ENCODE measurements around the gene PDGFRB. TPM values are rescaled to one million over a fixed set of nuclear protein-coding genes. Genes with fewer than 3 reads are reported as not detected.

The PDGFRB gene
- total RNA-seq, 1 experiment from 2014 or later = not detected

DNA sequence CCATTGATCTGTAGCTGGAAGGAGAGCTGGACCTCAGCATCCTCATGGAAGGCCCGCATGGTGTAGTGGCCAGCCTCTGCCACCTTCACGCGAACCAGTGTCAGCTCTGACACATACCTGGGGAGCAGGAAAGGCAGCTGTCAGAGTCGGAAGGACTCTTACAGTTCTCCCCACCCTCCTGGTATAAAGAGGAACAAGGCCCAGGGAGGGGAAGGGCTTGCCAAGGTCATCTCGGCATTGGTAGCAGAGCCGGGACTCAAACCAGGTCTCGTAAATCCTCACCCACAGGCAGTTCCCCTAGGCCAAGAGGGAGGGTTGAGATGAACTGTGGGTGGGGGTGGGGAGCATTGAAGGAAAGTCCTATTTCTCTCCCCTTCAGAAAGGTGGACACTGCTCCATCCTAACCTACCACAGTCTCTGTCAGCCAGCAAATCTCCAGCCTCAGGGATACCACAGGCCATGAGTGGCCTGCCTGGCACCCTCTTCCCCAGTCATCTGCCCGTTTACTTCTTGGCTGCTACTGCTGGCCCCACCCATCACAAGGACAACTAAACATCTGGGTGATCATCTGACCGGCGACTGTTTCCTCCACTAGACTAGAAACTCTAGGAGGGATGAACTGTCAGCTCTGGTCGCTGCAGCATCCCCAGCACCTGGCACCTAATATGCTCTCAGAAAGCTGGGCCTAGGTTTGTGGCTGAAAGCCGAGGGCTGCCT lies 23.5 kb downstream of the PDGFRB start:
- no peak overlapping the region for H3K4me2 ChIP-seq (ENCODE audit: low read depth, low read length, poor library complexity, severe bottlenecking)
- no peaks in the 10 kb centered on the region for H3K9me3 ChIP-seq (ENCODE audit: low read length)
- H4K20me1 ChIP-seq (ENCODE audit: insufficient read depth, low read depth, low read length) = no peaks in the 10 kb centered on the region
- no peak for DNase-seq
- H3K27me3 ChIP-seq (ENCODE audit: low read length) = no peaks in the 10 kb centered on the region
- H3K4me3 ChIP-seq (ENCODE audit: low read length) = no peak overlapping the region
- no peaks in the 10 kb centered on the region for H3K9me2 ChIP-seq (replicated peaks; ENCODE audit: insufficient read depth, low read length)
- no peak overlapping the region for H3K9ac ChIP-seq (ENCODE audit: low read length)
- H3K36me3 ChIP-seq (ENCODE audit: insufficient read depth, low read length) = no peaks in the 10 kb centered on the region
- no peaks in the 10 kb centered on the region for H3K79me2 ChIP-seq (ENCODE audit: low read length)
- no peak overlapping the region for H3K27ac ChIP-seq (ENCODE audit: low read length)
- no peak overlapping the region for H2AFZ ChIP-seq (ENCODE audit: low read length)
- H3K4me1 ChIP-seq (ENCODE audit: low read length) = no peaks in the 10 kb centered on the region

DNA sequence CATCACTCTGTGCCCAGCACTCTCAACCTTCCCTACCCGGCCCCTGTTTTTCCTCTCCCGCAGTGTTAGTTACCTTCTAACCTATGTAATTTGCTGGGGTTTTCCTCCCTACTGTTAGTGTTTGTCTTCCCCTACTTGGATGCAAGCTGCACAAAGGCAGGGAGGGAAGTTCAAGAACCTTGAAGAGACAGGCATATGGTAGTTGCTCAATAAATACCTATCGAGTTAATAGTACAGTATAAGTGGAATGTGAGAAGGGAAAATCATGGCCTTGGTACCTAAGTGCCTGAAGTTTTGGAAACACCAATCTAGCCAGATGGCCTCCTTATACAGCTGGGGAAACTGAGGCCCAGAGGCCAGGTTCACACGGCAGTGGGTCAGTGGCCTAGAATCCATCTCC lies 24.2 kb downstream of the PDGFRB start:
- H3K36me3 ChIP-seq (ENCODE audit: insufficient read depth, low read length) = no peaks in the 10 kb centered on the region
- no peak overlapping the region for H3K4me3 ChIP-seq (ENCODE audit: low read length)
- no peaks in the 10 kb centered on the region for H3K79me2 ChIP-seq (ENCODE audit: low read length)
- no peak overlapping the region for H2AFZ ChIP-seq (ENCODE audit: low read length)
- H3K27ac ChIP-seq (ENCODE audit: low read length) = no peak overlapping the region
- H3K9me2 ChIP-seq (replicated peaks; ENCODE audit: insufficient read depth, low read length) = no peaks in the 10 kb centered on the region
- no peak overlapping the region for H3K4me2 ChIP-seq (ENCODE audit: low read depth, low read length, poor library complexity, severe bottlenecking)
- no peaks in the 10 kb centered on the region for H4K20me1 ChIP-seq (ENCODE audit: insufficient read depth, low read depth, low read length)
- H3K27me3 ChIP-seq (ENCODE audit: low read length) = no peaks in the 10 kb centered on the region
- DNase-seq = no peak
- no peaks in the 10 kb centered on the region for H3K4me1 ChIP-seq (ENCODE audit: low read length)
- H3K9me3 ChIP-seq (ENCODE audit: low read length) = no peaks in the 10 kb centered on the region
- H3K9ac ChIP-seq (ENCODE audit: low read length) = no peak overlapping the region

DNA sequence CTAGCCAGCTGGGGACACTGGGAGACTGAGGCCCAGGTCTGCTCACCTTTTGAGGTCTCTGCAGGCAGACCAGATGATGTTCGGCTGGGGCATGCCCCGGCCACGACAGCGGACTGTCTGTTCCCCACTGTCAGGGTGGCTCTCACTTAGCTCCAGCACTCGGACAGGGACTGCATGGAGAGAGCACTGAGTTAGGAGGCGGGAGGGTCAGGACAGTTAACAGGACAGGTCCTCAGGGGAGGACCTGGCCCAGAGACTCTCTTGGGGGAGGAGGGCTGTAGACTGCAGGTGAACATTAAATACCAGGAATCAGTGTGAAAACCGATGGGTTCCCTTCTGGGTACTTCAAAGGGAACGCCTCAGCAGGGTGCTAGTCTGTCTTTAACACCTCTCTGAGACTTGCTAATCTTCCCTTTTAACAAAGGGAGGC lies 25.1 kb downstream of the PDGFRB start:
- no peaks in the 10 kb centered on the region for H3K27me3 ChIP-seq (ENCODE audit: low read length)
- no peaks in the 10 kb centered on the region for H3K79me2 ChIP-seq (ENCODE audit: low read length)
- no peak overlapping the region for H3K4me2 ChIP-seq (ENCODE audit: low read depth, low read length, poor library complexity, severe bottlenecking)
- H3K4me1 ChIP-seq (ENCODE audit: low read length) = no peaks in the 10 kb centered on the region
- H3K27ac ChIP-seq (ENCODE audit: low read length) = no peak overlapping the region
- H2AFZ ChIP-seq (ENCODE audit: low read length) = no peak overlapping the region
- no peak overlapping the region for H3K4me3 ChIP-seq (ENCODE audit: low read length)
- H3K9ac ChIP-seq (ENCODE audit: low read length) = no peak overlapping the region
- H3K9me2 ChIP-seq (replicated peaks; ENCODE audit: insufficient read depth, low read length) = no peaks in the 10 kb centered on the region
- H3K9me3 ChIP-seq (ENCODE audit: low read length) = no peaks in the 10 kb centered on the region
- no peaks in the 10 kb centered on the region for H4K20me1 ChIP-seq (ENCODE audit: insufficient read depth, low read depth, low read length)
- DNase-seq = no peak
- H3K36me3 ChIP-seq (ENCODE audit: insufficient read depth, low read length) = no peaks in the 10 kb centered on the region

- H2AFZ ChIP-seq (ENCODE audit: low read length) = no peak overlapping the region
- H3K4me3 ChIP-seq (ENCODE audit: low read length) = no peak overlapping the region
- no peaks in the 10 kb centered on the region for H3K79me2 ChIP-seq (ENCODE audit: low read length)
- H3K9me2 ChIP-seq (replicated peaks; ENCODE audit: insufficient read depth, low read length) = no peaks in the 10 kb centered on the region
- no peaks in the 10 kb centered on the region for H3K36me3 ChIP-seq (ENCODE audit: insufficient read depth, low read length)
- H4K20me1 ChIP-seq (ENCODE audit: insufficient read depth, low read depth, low read length) = no peaks in the 10 kb centered on the region
- no peak overlapping the region for H3K9ac ChIP-seq (ENCODE audit: low read length)
- no peaks in the 10 kb centered on the region for H3K4me1 ChIP-seq (ENCODE audit: low read length)
- H3K27me3 ChIP-seq (ENCODE audit: low read length) = no peaks in the 10 kb centered on the region
- peak; percentile 81 for DNase-seq
- H3K4me2 ChIP-seq (ENCODE audit: low read depth, low read length, poor library complexity, severe bottlenecking) = no peak overlapping the region
- H3K9me3 ChIP-seq (ENCODE audit: low read length) = no peaks in the 10 kb centered on the region
- H3K27ac ChIP-seq (ENCODE audit: low read length) = no peak overlapping the region
Measured at GRCh38 chr5:150129813-150130492, 25.7 kb downstream of the PDGFRB start.

DNA sequence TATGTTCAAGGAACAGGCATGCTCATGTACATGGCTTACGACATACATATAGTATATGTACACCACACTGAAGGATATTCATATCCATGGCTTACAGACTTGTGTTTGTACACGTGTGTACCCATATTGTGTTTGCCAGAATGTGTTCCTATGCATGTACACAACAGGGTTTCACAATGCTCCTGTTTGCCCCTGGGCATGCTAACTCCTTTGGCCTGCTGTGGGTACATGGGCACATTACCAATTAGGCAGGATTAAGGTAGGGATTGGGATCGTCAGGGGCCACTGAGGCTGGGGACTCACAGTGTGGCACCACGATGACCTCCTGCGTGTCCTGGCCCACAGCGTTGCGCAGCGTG lies 26.2 kb downstream of the PDGFRB start:
- Histone ChIP-seq H3K9ac (ENCODE audit: low read length) (no peak overlapping the region), H3K9me3 (ENCODE audit: low read length) (no peaks in the 10 kb centered on the region), H3K4me1 (ENCODE audit: low read length) (no peaks in the 10 kb centered on the region), H3K27ac (ENCODE audit: low read length) (no peak overlapping the region), H3K27me3 (ENCODE audit: low read length) (no peaks in the 10 kb centered on the region), H2AFZ (ENCODE audit: low read length) (no peak overlapping the region), H3K4me2 (ENCODE audit: low read depth, low read length, poor library complexity, severe bottlenecking) (no peak overlapping the region), H4K20me1 (ENCODE audit: insufficient read depth, low read depth, low read length) (no peaks in the 10 kb centered on the region), H3K9me2 (replicated peaks; ENCODE audit: insufficient read depth, low read length) (no peaks in the 10 kb centered on the region), H3K4me3 (ENCODE audit: low read length) (no peak overlapping the region), H3K79me2 (ENCODE audit: low read length) (no peaks in the 10 kb centered on the region), H3K36me3 (ENCODE audit: insufficient read depth, low read length) (no peaks in the 10 kb centered on the region)
- no peak for DNase-seq

GRCh38 chr5:150126921-150127265 lies 28.8 kb downstream of the PDGFRB start:
- DNase-seq = no peak
- Histone ChIP-seq H3K27ac (ENCODE audit: low read length) (no peak overlapping the region), H3K36me3 (ENCODE audit: insufficient read depth, low read length) (no peaks in the 10 kb centered on the region), H3K4me3 (ENCODE audit: low read length) (no peak overlapping the region), H3K4me1 (ENCODE audit: low read length) (no peaks in the 10 kb centered on the region), H3K9ac (ENCODE audit: low read length) (no peak overlapping the region), H3K79me2 (ENCODE audit: low read length) (no peaks in the 10 kb centered on the region), H3K27me3 (ENCODE audit: low read length) (no peaks in the 10 kb centered on the region), H4K20me1 (ENCODE audit: insufficient read depth, low read depth, low read length) (0 out of 2 replicates have a peak, but pooled peaks cover 3% of the 10 kb centered on the region), H2AFZ (ENCODE audit: low read length) (no peak overlapping the region), H3K9me2 (replicated peaks; ENCODE audit: insufficient read depth, low read length) (no peaks in the 10 kb centered on the region), H3K9me3 (ENCODE audit: low read length) (no peaks in the 10 kb centered on the region), H3K4me2 (ENCODE audit: low read depth, low read length, poor library complexity, severe bottlenecking) (no peak overlapping the region)

- Histone ChIP-seq H3K4me1 (ENCODE audit: low read length) (no peaks in the 10 kb centered on the region), H3K4me2 (ENCODE audit: low read depth, low read length, poor library complexity, severe bottlenecking) (no peak overlapping the region), H3K27me3 (ENCODE audit: low read length) (no peaks in the 10 kb centered on the region), H3K9me2 (replicated peaks; ENCODE audit: insufficient read depth, low read length) (no peaks in the 10 kb centered on the region), H3K9ac (ENCODE audit: low read length) (no peak overlapping the region), H4K20me1 (ENCODE audit: insufficient read depth, low read depth, low read length) (0 out of 2 replicates have a peak, but pooled peaks cover 3% of the 10 kb centered on the region), H2AFZ (ENCODE audit: low read length) (no peak overlapping the region), H3K79me2 (ENCODE audit: low read length) (no peaks in the 10 kb centered on the region), H3K9me3 (ENCODE audit: low read length) (no peaks in the 10 kb centered on the region), H3K4me3 (ENCODE audit: low read length) (no peak overlapping the region), H3K36me3 (ENCODE audit: insufficient read depth, low read length) (no peaks in the 10 kb centered on the region), H3K27ac (ENCODE audit: low read length) (no peak overlapping the region)
- DNase-seq = no peak
Measured at GRCh38 chr5:150126199-150126920, 29.3 kb downstream of the PDGFRB start.

GRCh38 chr5:150125334-150125733 lies 30.3 kb downstream of the PDGFRB start:
- no peak overlapping the region for H3K9ac ChIP-seq (ENCODE audit: low read length)
- no peaks in the 10 kb centered on the region for H3K9me2 ChIP-seq (replicated peaks; ENCODE audit: insufficient read depth, low read length)
- 0 out of 2 replicates have a peak, but pooled peaks cover 3% of the 10 kb centered on the region for H4K20me1 ChIP-seq (ENCODE audit: insufficient read depth, low read depth, low read length)
- H3K36me3 ChIP-seq (ENCODE audit: insufficient read depth, low read length) = no peaks in the 10 kb centered on the region
- H3K27me3 ChIP-seq (ENCODE audit: low read length) = no peaks in the 10 kb centered on the region
- H3K4me3 ChIP-seq (ENCODE audit: low read length) = no peak overlapping the region
- no peaks in the 10 kb centered on the region for H3K9me3 ChIP-seq (ENCODE audit: low read length)
- H3K27ac ChIP-seq (ENCODE audit: low read length) = no peak overlapping the region
- no peaks in the 10 kb centered on the region for H3K79me2 ChIP-seq (ENCODE audit: low read length)
- no peaks in the 10 kb centered on the region for H3K4me1 ChIP-seq (ENCODE audit: low read length)
- no peak overlapping the region for H3K4me2 ChIP-seq (ENCODE audit: low read depth, low read length, poor library complexity, severe bottlenecking)
- no peak overlapping the region for H2AFZ ChIP-seq (ENCODE audit: low read length)
- DNase-seq = no peak
